OCI-LY7 (cell line): ENCODE data around the gene GTF2A2. TPM values are rescaled to one million over a fixed set of nuclear protein-coding genes. Genes with fewer than 3 reads are reported as not detected.
A peak's percentile ranks its signal among the peaks of the same experiment; 100 is the strongest.

Experiments
- BruUV-seq: library from RNA; stranded (reverse); fragments of 400-500 nt; replicated peaks from 2 replicates; lab custom pipeline; 2021; lab: Mats Ljungman, UMichigan
- CTCF ChIA-PET: fragments of 300-600 bp; sonication (Branson Sonifier 250); formaldehyde crosslinking; loops from one replicate; lab custom pipeline; 2022; ENCODE audit warnings: antibody characterized with exemption; ENCODE audit not compliant: unreplicated experiment; lab: Charles Lee
- POLR2A ChIA-PET: fragments of 300-600 bp; sonication (Branson Sonifier 250); formaldehyde crosslinking; loops from one replicate; lab custom pipeline; 2022; ENCODE audit warnings: antibody characterized with exemption; lab: Charles Lee
- DNase-seq: peaks from one replicate; pipeline ENCODE4 v3.0.0-alpha.2; 2015; ENCODE audit warnings: low spot score
- H2AFZ ChIP-seq: fragments of 200-600 bp; sonication (generic), shearing (Covaris generic); 2 replicates; pipeline ENCODE4 v1.6.1; 2014; ENCODE audit warnings: mild to moderate bottlenecking, antibody characterized with exemption, low read length, moderate library complexity
- H3K27ac ChIP-seq: fragments of 200-600 bp; sonication (generic); 2 replicates; pipeline ENCODE4 v1.5.1; 2014; ENCODE audit warnings: mixed run types, low read depth, mild to moderate bottlenecking, moderate library complexity, low read length, inconsistent platforms; ENCODE audit not compliant: poor library complexity, severe bottlenecking
- H3K36me3 ChIP-seq: fragments of 200-600 bp; sonication (generic); 2 replicates; pipeline ENCODE4 v1.6.1; 2014; ENCODE audit warnings: mild to moderate bottlenecking, antibody characterized with exemption, low read length, moderate library complexity, mixed read lengths; ENCODE audit not compliant: insufficient read depth
- H3K4me1 ChIP-seq: fragments of 200-600 bp; sonication (generic); 2 replicates; pipeline ENCODE4 v1.5.1; 2014; ENCODE audit warnings: mild to moderate bottlenecking, low read length; ENCODE audit not compliant: insufficient read depth, poor library complexity, severe bottlenecking
- H3K4me2 ChIP-seq: fragments of 200-600 bp; sonication (generic); 2 replicates; pipeline ENCODE4 v1.6.1; 2014; ENCODE audit warnings: mild to moderate bottlenecking, low read length
- H3K4me3 ChIP-seq: fragments of 200-600 bp; sonication (generic); 2 replicates; pipeline ENCODE4 v1.5.1; 2014; ENCODE audit warnings: mild to moderate bottlenecking, low read depth, low read length; ENCODE audit not compliant: poor library complexity, severe bottlenecking
- H3K79me2 ChIP-seq: fragments of 200-600 bp; sonication (generic); 2 replicates; pipeline ENCODE4 v1.6.1; 2016; ENCODE audit warnings: low read depth, mild to moderate bottlenecking, low read length, moderate library complexity, mixed read lengths; ENCODE audit not compliant: insufficient read depth
- H3K9me2 ChIP-seq: fragments of 200-600 bp; sonication (generic); 2 replicates; pipeline ENCODE4 v1.6.1; 2016; ENCODE audit warnings: mild to moderate bottlenecking, low read length, mixed read lengths; ENCODE audit not compliant: insufficient read depth
- H3K9me3 ChIP-seq: fragments of 200-600 bp; sonication (generic); 2 replicates; pipeline ENCODE4 v1.6.1; 2014; ENCODE audit warnings: mild to moderate bottlenecking, mixed run types, low read length, mixed read lengths
- H4K20me1 ChIP-seq: fragments of 200-600 bp; sonication (generic); 2 replicates; pipeline ENCODE4 v1.6.1; 2014; ENCODE audit warnings: mild to moderate bottlenecking, antibody characterized with exemption, low read length, moderate library complexity, mixed read lengths; ENCODE audit not compliant: insufficient read depth
- EZH2phosphoT487 ChIP-seq: fragments of 200-600 bp; sonication (generic); IDR thresholded peaks from 2 replicates; pipeline ENCODE4 v1.6.1; 2018; ENCODE audit warnings: low read depth, borderline replicate concordance, mild to moderate bottlenecking, mixed run types, antibody characterized with exemption, low read length, moderate library complexity, mixed read lengths
- intact Hi-C: fragments of 100-400 bp; cut with micrococcal nuclease; formaldehyde crosslinking; loops from one replicate; pipeline ENCODE4 v1.10.0; 2022; ENCODE audit not compliant: unreplicated experiment
- total RNA-seq, 2 experiments: library from RNA; depleted of rRNA in 1 of 2; stranded (reverse); fragments of >200 nt in 1 of 2; shearing (Covaris generic) in 1 of 2; gene quantifications; 2 replicates each; pipeline ENCODE4 v1.2.3, GENCODE V29; 2014 to 2022
- TF ChIP-seq, protein P1 (sequence below): fragments of 200-600 bp; sonication (generic); conservative IDR thresholded peaks from 2 replicates; pipeline ENCODE4 v1.5.1; 2014; ENCODE audit warnings: mild to moderate bottlenecking, antibody characterized with exemption, low read length, moderate library complexity, mixed read lengths

The GTF2A2 gene
- total RNA-seq, 2 experiments from 2014 or later = 69.3 to 139 TPM

DNA sequence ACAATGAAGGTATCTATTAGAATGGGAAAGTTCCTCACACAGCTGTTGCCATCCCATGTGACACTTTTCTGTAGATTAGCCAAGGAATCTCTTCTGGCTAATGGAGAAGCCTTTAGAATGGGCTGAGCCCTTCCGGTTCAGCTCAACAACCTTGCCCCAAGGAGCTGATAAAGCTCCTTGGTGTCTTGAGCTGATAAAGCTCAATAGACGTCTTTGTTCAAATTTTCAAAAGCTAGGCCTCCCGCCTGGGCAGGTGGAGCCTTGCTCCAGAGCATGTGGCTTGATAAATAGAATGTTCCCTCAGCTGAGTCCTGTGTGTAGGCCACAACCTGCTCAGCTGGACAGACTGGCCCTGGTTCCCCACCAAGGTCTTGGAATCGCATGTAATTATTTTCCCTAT lies 39.0 kb upstream of the GTF2A2 start:
- Histone ChIP-seq H3K4me3 (no peak overlapping the region), H3K36me3 (no peaks in the 10 kb centered on the region), H3K27ac (no peak overlapping the region), H3K4me2 (no peak overlapping the region), H3K4me1 (no peaks in the 10 kb centered on the region), H4K20me1 (no peaks in the 10 kb centered on the region), H3K9me3 (no peaks in the 10 kb centered on the region), H3K9me2 (no peaks in the 10 kb centered on the region), H2AFZ (no peak overlapping the region), H3K79me2 (no peaks in the 10 kb centered on the region)
- BruUV-seq = no TSS peak
- intact Hi-C loops = loop anchor here (10.0 kb wide), 2 partner anchors 428 to 478 kb away; no protein-coding TSS in a partner anchor
- DNase-seq = no peak
- ChIA-PET POLR2A (no interaction called here), CTCF (no interaction called here)
- no peak for TF ChIP-seq EZH2phosphoT487
- TF ChIP-seq, protein P1, sequence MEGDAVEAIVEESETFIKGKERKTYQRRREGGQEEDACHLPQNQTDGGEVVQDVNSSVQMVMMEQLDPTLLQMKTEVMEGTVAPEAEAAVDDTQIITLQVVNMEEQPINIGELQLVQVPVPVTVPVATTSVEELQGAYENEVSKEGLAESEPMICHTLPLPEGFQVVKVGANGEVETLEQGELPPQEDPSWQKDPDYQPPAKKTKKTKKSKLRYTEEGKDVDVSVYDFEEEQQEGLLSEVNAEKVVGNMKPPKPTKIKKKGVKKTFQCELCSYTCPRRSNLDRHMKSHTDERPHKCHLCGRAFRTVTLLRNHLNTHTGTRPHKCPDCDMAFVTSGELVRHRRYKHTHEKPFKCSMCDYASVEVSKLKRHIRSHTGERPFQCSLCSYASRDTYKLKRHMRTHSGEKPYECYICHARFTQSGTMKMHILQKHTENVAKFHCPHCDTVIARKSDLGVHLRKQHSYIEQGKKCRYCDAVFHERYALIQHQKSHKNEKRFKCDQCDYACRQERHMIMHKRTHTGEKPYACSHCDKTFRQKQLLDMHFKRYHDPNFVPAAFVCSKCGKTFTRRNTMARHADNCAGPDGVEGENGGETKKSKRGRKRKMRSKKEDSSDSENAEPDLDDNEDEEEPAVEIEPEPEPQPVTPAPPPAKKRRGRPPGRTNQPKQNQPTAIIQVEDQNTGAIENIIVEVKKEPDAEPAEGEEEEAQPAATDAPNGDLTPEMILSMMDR = no peak

DNA sequence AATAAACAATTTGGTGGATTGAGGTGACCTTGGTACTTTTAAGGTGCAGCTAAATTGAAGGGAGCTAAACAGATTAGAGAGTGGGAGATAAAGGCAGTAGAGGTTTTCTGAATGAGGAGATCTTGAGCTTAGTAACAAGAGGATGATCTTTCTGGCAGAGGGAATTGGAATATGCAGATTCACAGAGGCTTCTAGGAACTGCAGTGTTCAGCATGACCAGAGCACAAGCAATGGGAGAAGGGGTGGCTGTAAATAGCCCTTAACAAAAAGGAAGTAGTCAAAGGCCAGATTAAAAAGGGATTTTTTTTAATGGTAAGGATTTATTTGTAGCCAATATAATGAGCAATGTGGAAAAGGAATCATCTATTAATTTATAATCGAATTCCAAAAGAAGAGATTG lies 37.5 kb upstream of the GTF2A2 start:
- Histone ChIP-seq H4K20me1 (no peaks in the 10 kb centered on the region), H3K79me2 (no peaks in the 10 kb centered on the region), H3K9me2 (no peaks in the 10 kb centered on the region), H3K4me3 (no peak overlapping the region), H2AFZ (no peak overlapping the region), H3K9me3 (no peaks in the 10 kb centered on the region), H3K27ac (no peak overlapping the region), H3K4me2 (no peak overlapping the region), H3K4me1 (peaks cover 14% of the 10 kb centered on the region), H3K36me3 (no peaks in the 10 kb centered on the region)
- TF ChIP-seq, protein P1 = no peak
- TF ChIP-seq EZH2phosphoT487 = no peak
- BruUV-seq = no TSS peak
- ChIA-PET CTCF (no interaction called here), POLR2A (no interaction called here)
- intact Hi-C loops = loop anchor here (5.0 to 10.0 kb wide), 3 partner anchors 430 to 828 kb away; no protein-coding TSS in a partner anchor
- DNase-seq = no peak

DNA sequence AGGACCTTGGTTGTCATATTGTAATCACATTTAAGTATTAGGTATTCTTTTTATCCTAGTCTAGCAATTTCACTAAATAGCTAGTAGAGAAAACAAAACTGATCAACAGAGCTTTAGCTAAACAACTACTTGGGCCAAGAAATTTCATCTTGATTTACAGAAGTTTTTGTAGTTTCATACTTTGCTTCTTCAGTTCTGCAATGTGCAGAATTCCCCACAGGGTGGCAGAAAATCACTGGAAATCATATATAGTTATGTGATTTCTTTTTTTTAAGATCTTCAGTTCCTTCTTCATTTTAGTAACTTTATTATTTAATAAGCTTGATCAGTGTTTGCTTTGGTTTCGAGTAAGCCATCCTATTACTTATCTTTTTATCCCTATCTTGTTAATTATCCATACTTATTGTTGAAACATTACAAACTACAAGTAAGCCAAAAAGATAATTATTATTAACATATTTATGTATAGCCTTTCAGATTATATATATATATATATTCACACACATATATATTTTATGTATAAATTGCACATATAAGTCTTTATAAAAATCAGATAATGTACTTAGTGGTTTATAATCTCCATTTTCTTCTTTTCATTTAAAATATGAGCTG lies 34.0 kb upstream of the GTF2A2 start:
- Histone ChIP-seq H3K4me2 (0 out of 2 replicates have a peak overlapping the region, but pooled peaks have one; percentile 5), H3K4me3 (no peak overlapping the region), H4K20me1 (peaks cover 11% of the 10 kb centered on the region; the same call in 1 of the 2 replicates), H3K9me2 (no peaks in the 10 kb centered on the region), H2AFZ (no peak overlapping the region), H3K4me1 (peaks cover 28% of the 10 kb centered on the region), H3K36me3 (peaks cover 7% of the 10 kb centered on the region), H3K9me3 (no peaks in the 10 kb centered on the region), H3K27ac (no peak overlapping the region), H3K79me2 (peaks cover 27% of the 10 kb centered on the region)
- peak; percentile 71 for DNase-seq
- TF ChIP-seq EZH2phosphoT487 = no peak; the same call in 1 of the 2 replicates
- TF ChIP-seq, protein P1 = peak; percentile 92
- no TSS peak for BruUV-seq
- ChIA-PET POLR2A (interaction anchor here (0.6 to 0.7 kb wide), 6 partner anchors 25 to 646 kb away, joined by 3 to 4 read pairs (median 4); no protein-coding TSS in a partner anchor), CTCF (no interaction called here)
- intact Hi-C loops = loop anchor here (5.0 to 10.0 kb wide), 3 partner anchors 434 to 831 kb away; no protein-coding TSS in a partner anchor
